ENCODE data around the gene BUD13.

Gene BUD13

DNA sequence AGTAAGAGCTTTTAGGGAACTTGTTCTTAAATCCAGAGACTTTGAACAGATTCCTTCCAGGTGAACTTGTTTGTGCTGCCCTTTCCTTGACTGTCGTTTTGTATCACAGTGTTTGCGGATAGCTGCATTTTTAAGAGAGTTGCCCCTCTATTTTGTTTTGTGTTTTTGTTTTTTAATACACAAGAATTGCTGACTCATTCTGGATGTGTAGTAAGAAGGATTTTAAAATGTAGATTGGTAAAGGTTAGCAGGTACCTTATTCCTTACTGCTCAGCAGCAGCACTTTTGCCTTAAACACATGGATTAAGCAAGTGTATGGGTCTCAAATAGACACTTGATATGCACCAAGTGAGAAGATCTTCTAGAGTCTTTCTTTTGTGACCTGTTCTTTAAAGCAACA lies 27.8 kb upstream of the BUD13 start:
- TF ChIP-seq, protein P1, sequence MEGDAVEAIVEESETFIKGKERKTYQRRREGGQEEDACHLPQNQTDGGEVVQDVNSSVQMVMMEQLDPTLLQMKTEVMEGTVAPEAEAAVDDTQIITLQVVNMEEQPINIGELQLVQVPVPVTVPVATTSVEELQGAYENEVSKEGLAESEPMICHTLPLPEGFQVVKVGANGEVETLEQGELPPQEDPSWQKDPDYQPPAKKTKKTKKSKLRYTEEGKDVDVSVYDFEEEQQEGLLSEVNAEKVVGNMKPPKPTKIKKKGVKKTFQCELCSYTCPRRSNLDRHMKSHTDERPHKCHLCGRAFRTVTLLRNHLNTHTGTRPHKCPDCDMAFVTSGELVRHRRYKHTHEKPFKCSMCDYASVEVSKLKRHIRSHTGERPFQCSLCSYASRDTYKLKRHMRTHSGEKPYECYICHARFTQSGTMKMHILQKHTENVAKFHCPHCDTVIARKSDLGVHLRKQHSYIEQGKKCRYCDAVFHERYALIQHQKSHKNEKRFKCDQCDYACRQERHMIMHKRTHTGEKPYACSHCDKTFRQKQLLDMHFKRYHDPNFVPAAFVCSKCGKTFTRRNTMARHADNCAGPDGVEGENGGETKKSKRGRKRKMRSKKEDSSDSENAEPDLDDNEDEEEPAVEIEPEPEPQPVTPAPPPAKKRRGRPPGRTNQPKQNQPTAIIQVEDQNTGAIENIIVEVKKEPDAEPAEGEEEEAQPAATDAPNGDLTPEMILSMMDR (IDR thresholded peaks at IDR 0.05; ENCODE audit: low read depth, low read length, missing control alignments): no peak
- no peak overlapping the region for H3K4me3 ChIP-seq (ENCODE audit: low read depth, low read length)
- no peak for DNase-seq (ENCODE audit: low read depth)

DNA sequence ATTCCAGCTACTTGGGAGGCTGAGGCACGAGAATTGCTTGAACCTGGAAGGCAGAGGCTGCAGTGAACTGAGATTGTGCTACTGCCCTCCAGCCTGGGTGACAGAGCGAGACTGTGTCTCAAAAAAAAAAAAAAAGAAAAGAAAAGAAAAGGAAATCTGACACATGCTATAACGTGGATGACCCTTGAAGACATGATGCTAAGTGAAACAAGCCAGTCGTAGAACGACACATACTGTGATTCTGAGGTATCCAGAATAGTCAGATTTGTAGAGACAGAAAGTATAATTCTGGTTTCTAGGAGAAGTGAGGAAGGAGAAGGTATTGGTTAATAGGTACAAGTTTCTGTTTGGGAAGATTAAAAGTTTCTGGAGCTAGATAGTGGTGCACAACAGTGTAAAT lies 25.6 kb upstream of the BUD13 start:
- DNase-seq (ENCODE audit: low read depth): no peak
- TF ChIP-seq, protein P1 (IDR thresholded peaks at IDR 0.05; ENCODE audit: low read depth, low read length, missing control alignments): no peak
- H3K4me3 ChIP-seq (ENCODE audit: low read depth, low read length): no peak overlapping the region

DNA sequence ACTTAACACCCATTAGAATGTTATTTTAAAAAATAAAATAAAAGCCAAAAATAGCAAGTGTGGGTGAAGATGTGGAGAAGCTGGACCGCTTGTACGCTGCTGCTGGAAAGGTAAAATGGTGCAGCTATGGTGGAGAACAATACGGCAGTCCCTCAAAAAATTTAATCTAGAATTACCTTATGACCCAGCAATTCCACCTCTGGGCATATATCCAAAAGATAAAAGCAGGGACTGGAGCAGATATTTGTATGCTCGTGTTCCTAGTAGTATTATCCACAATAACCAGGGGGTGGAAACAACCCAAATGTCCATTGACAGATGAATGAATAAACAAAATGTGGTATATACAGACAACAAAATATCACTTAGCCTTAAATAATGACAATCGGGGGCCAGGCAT lies 25.0 kb upstream of the BUD13 start:
- no peak overlapping the region for H3K4me3 ChIP-seq (ENCODE audit: low read depth, low read length)
- TF ChIP-seq, protein P1 (IDR thresholded peaks at IDR 0.05; ENCODE audit: low read depth, low read length, missing control alignments): no peak
- DNase-seq (ENCODE audit: low read depth): no peak

DNA sequence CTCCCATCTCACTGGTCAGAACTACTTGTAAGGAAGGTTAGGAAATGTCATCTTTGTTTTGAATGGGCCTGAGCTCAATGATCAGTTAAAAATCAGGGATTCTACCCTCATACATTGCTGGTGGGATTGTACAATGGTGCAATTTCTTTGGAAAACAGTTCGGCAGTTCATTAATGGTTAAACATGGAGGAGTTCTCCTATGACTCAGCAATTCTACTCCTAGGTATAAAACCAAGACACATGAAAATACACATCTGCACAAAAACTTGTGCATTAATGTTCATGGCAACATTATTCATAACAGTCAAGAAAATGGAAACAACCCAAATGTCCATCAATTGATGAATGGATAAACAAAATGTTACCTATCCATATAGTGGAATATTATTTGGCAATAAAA lies 23.8 kb upstream of the BUD13 start:
- DNase-seq (ENCODE audit: low read depth): no peak
- H3K4me3 ChIP-seq (ENCODE audit: low read depth, low read length): no peak overlapping the region
- TF ChIP-seq, protein P1 (IDR thresholded peaks at IDR 0.05; ENCODE audit: low read depth, low read length, missing control alignments): no peak

DNA sequence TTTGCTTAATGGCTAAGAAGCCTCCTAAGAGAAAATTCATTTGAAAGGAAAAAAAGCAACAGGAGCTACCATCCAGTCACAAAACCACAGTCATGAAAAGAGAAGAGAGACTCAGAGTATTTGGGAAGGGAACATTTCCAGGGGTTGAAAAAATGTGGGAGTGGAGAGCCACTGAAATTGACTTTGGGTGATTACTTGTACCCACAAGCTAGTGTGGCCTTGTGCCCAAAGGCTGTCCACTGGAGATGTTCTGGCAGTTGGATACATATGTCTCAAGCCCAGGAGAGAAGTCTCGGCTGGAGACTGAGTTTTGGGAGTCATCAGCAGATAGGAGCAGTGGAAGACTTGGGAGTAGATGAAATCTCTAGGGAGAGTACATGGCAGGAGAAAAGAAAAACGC lies 22.1 kb upstream of the BUD13 start:
- no peak for DNase-seq (ENCODE audit: low read depth)
- TF ChIP-seq, protein P1 (IDR thresholded peaks at IDR 0.05; ENCODE audit: low read depth, low read length, missing control alignments): no peak
- H3K4me3 ChIP-seq (ENCODE audit: low read depth, low read length): no peak overlapping the region

DNA sequence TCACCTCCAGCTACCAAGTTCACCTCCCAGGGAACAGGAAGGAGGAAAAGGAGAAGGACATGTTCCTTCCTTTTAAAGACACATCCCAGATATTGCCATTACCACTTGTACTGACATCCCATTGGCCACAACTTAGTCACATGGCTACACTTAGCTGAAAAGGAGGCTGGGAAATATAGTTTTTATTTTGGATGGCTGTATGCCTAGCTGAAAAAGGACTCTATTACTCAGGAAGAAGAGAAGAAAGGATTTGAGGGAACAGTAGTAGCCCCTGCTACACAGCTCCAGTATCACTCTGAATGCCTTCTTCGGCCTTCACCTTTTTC lies 20.9 kb upstream of the BUD13 start:
- DNase-seq (ENCODE audit: low read depth): no peak
- TF ChIP-seq, protein P1 (IDR thresholded peaks at IDR 0.05; ENCODE audit: low read depth, low read length, missing control alignments): no peak
- H3K4me3 ChIP-seq (ENCODE audit: low read depth, low read length): no peak overlapping the region

DNA sequence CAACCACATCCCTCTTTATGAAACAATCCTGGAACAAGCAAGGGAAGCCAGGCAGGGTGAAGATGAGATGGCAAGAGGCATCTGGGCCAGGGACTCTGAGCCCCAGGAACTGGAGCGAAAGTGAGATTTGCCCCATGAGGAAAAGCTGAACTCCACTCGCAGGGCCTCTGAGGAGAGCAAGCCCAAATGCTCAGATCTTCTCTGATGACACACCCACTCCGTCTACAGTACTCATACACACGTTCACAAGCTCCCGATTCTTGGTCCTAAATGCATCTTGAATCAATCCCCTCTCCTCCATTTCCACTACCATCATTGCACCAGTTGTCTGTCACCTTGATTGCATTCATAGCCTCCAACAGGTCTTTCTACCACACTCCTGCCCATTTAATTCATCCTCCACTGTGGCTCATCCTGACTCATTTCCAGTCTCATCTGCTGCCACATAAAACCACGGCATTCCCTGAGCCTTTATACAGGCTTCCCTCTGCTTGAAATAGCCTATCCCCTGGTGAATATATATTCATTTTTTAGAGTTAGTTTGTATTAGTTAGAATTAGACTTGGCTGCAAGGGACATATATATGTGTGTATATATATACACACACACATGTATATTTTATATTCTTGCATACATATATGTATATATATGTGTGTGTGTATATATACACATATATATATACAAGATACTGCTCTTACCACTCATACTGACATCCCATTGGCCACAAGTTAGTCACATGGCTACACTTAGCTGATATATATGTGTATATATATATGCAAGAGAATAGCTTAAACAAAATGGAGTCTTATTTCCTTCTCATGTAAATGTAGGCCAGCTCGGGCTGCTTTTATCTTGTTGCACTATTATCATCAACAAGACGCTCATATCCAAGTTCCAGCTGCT lies 20.3 kb upstream of the BUD13 start:
- no peak for DNase-seq (ENCODE audit: low read depth)
- TF ChIP-seq, protein P1 (IDR thresholded peaks at IDR 0.05; ENCODE audit: low read depth, low read length, missing control alignments): no peak
- H3K4me3 ChIP-seq (ENCODE audit: low read depth, low read length): no peak overlapping the region
